ENCODE measurements around the gene GSTO1.

Gene GSTO1

GRCh38 chr10:104311184-104311720 is 56.6 kb downstream of the GSTO1 start:
- no peak for TF ChIP-seq POLR2A (IDR thresholded peaks at IDR 0.05; ENCODE audit: low read depth, low read length)
- DNase-seq (ENCODE audit: insufficient read length, low spot score) (no peak), FAIRE-seq (no peak)

GRCh38 chr10:104314591-104315485 is 60.1 kb downstream of the GSTO1 start:
- DNase-seq (ENCODE audit: insufficient read length, low spot score): no peak
- TF ChIP-seq POLR2A (IDR thresholded peaks at IDR 0.05; ENCODE audit: low read depth, low read length): no peak
- FAIRE-seq: no peak

- DNase-seq (ENCODE audit: insufficient read length, low spot score) (no peak), FAIRE-seq (no peak)
- TF ChIP-seq POLR2A (IDR thresholded peaks at IDR 0.05; ENCODE audit: low read depth, low read length): no peak
Observed at GRCh38 chr10:104315486-104315921, 60.8 kb downstream of the GSTO1 start.

- DNase-seq (ENCODE audit: insufficient read length, low spot score): no peak
- TF ChIP-seq POLR2A (IDR thresholded peaks at IDR 0.05; ENCODE audit: low read depth, low read length): no peak
- no peak for FAIRE-seq
Observed at GRCh38 chr10:104316321-104317099, 61.8 kb downstream of the GSTO1 start.
